CD4-positive, alpha-beta T cell treated with Interleukin-17A for 4 hours (primary cell): ENCODE data around the gene IFFO2.

Experiments used
- DNase-seq: peaks from one replicate; pipeline ENCODE4 v3.0.0-alpha.2; 2020; ENCODE audit warnings: mixed read lengths

Gene IFFO2

GRCh38 chr1:18970762-18971161, 14.3 kb upstream of the IFFO2 start:
- no peak for DNase-seq

DNA sequence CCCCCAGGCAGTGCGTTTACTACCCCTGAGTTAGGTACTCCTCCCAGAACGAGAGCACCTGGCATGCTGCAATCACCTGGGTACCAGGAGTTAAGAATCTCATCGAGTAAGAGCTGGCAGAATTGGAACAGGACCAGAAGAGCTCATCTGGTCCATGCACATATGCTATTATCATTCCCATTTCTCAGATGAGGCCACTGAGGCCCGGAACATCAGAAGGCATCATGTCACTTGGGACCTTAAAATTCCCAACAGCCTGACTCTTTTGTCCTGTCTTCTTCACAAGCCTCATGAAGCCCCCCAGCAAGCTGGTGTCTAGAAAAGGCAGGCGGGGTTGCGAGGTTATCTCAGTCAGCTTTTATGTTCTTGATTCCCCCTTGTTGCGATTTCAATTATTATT, 13.9 kb upstream of the IFFO2 start:
- DNase-seq = no peak

- no peak for DNase-seq
Observed at GRCh38 chr1:18967066-18967690, 10.7 kb upstream of the IFFO2 start.

DNA sequence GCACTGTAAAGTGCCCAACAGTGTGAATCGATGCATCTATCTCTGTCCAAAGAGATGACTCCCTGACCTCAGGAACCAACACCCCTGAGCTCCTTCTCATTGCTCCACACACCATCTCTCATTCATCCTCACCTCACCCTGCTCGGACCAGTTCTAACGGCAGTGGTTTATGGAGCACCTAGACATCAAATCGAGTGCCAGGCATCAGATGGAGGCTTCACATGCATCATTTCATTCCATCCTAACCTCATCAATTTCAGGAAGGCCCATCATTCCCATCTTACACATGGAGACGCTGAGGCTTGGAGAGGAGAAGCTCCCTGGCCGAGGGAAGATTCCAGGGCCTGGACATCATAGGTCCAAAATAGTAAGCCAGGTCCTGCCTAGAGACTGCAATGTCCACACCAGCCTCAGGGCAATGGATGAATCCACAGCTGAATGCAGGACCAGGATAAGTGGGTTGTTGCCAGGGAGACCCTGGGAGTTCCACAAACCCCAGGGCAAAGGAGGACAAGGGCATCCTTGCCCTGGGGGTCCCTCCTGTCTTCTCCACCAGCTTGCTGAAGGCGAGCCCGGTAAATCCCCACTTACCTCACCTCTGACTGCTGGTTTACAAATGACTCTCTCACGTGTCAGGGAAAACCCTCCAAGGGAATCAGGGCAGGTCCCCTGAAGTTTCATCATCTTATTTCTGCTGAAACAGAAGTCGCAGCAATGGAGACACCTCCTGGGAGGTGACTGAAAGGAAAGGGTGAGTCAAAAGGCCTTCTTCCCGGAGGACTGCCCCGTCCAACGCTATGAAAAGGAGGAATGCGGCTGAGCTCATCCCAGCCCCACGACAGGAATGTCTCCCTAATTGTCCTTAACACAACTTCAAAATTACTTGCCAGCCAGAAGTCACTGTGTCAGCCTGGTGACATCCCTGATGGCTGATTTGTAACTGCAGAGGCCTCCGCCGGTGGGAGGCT, 9.0 kb upstream of the IFFO2 start:
- DNase-seq = no peak

GRCh38 chr1:18963968-18964367, 7.5 kb upstream of the IFFO2 start:
- no peak for DNase-seq

GRCh38 chr1:18962855-18963737, 6.6 kb upstream of the IFFO2 start:
- DNase-seq = no peak

DNA sequence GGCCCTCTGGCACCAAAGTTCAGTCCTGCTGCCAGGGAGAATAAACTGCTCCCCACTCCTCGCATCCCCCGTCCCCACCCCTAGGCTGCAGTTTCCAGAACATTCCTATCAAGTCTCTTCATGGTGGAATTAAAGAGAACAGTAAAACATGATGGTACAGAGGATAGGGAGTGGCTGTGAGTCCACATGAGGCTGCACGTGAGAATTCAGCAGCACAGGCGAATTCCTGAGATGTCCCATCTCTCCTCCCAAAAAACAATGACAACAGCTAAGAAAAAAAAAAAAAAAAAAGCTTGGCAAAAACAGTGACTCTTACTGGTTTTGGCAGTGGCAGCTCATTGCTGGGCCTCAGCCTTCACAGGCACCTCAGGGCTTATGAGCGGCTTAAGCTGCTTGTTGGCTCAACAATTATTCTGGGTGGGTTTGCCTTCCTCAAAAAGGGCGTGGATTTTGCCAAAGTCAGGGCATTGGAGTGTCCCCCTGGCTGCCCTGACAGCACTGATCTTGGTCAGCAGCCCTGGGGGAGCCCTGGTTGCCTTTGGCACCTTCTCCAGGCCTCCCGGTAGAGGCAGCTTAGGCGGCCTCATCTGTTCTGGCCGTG, 5.7 kb upstream of the IFFO2 start:
- no peak for DNase-seq

DNA sequence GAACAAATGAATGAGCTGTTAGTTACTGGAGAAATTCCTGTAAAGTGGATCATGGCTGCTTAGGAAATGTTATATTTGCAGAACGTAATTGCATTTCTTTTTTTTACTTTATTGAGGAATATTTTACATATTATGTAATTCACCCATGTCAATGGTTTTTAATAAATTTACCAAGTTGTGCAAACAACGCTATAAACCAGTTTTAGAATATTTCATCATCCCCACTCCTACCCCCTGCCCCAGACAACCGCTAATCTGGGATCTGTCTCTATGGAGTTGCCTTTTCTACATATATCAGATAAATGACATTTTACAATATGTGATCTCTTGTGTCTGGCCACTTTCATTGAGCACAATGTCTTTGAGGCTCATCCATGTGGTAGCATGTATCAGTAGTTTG, 4.3 kb upstream of the IFFO2 start:
- no peak for DNase-seq

GRCh38 chr1:18960409-18960808, 3.9 kb upstream of the IFFO2 start:
- no peak for DNase-seq

DNA sequence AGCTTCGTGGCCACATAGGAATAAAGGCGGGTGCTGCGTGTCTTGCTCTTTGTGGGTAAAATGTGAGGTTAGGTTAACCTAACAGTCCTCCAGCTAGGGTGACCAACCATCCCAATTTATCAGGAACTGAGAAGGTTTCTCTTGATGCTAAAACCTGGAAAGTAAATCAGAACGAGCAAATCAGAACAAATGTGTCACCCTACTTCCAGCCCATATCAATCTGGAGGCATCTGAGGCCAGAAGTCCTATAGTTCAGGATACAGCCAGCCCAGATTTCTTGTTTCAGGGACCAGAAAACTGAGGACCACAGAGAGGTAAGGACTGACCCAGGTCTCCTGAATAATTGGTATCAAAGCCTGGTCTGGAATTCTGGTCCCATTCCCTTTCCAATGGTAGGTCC, 3.1 kb upstream of the IFFO2 start:
- no peak for DNase-seq

GRCh38 chr1:18957532-18958300, 1.2 kb upstream of the IFFO2 start:
- peak; percentile 58 for DNase-seq

DNA sequence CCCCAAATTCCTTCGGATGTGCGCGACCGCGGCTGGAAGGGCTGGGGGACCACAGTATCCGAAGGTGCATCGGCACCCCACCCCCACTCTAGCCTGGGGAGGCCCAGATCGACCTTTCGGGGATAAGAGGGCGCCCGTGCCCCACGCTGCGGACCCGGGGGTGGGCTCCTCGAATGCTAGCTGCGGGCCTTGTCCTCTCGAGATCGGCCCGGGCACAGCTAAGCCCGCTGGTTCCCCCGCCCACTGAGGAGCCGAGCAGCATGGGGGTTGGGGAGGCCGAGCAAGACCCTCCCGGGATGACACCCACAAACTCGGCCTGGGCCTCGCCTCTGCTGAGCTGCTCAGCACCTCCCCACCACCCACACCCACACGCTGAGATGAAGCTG, 653 bp upstream of the IFFO2 start:
- DNase-seq = no peak

- DNase-seq = peak; percentile 70
Observed at GRCh38 chr1:18955441-18956192, 859 bp downstream of the IFFO2 start.

GRCh38 chr1:18955131-18955440, 1.4 kb downstream of the IFFO2 start:
- no peak for DNase-seq

- DNase-seq = no peak
Observed at GRCh38 chr1:18954270-18955071, 2.0 kb downstream of the IFFO2 start.

GRCh38 chr1:18953731-18954231, 2.7 kb downstream of the IFFO2 start:
- peak; percentile 23 for DNase-seq

DNA sequence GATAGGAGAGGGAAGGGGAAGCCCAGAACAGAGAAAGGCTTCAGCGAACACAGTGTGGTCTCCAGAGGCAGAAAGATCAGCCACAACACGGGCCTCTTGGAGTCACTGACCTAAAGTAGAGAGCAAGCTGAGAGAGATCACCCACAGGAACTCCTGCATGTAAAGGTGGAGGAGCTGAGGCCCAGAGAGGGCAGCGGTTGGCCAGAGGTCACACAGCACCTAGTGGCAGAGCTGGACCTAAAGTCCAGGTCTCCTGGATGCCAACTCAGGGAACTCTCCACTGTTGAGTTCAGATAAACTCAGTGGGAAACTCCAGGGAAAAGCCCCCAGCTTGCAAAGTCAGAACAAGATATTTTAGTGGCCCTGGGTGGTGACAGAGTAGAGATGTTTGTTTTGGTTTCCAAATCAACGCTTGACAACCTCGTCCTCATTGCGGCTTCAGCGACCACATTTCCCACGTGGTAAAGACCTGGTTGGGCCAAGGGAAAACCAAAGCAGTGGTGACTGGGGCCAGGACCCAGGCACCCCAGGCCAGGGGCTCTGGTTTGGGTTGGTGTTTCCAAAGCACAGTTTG, 4.6 kb downstream of the IFFO2 start:
- DNase-seq = peak; percentile 68

DNA sequence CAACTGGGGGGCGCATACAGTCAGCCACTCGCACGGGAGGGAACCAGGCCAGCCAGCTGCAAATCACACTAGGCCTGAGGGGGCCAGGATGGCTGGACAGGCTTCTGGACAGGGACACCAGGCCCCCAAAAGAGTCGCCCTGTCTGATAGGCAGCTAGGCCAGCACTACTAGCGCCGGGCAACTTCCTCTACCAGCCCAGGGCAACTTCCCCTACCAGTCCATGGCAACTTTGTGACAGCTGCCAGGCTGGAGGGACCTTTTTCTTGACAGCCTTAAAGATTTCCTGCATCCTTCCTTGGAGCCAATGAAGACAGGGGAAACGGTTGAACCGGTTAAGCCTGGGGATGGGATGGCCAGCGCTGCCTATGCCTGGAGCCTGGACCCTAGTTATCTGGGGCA, 5.1 kb downstream of the IFFO2 start:
- DNase-seq = peak; percentile 50

DNA sequence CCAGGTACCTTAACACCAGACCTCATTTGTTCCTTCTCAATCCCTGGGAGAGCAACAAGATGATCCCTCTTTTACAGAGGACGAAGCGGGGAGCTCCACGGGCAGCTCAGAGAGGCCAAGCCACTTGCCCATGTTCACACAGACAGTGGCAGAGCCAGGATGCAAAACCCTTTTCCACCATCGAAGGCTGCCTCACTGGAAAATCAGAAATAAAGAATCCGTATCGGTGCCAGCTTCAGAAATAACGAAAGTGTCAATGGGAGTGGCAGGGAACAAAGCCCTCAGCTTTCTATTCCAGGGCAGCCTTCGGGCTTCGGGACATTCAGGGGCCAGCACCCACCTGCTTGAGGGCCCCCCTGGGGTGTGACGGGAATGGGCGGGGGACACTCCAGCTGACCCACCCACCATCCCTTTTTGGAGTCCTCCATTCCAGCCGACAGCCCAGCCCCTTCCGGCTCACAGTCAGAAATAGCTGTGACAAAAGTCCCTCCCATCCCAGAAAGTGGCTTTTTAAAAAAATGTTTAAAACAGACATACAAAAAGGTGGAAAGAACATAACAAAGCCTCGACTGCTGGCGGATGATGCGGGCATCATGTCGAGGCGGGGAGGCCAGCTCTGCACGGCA, 6.0 kb downstream of the IFFO2 start:
- DNase-seq = peak; percentile 33
